ACC112 (cell line): Measurements from ENCODE around the gene LIFR.
"Not testable (repeated sequence)": the region's sequence is repeated elsewhere in the genome, so short reads cannot be mapped to it uniquely, and the experiment has no call there.

Source experiments
- H2AFZ ChIP-seq: fragments of 200-600 bp; sonication (generic); one replicate; pipeline ENCODE4 v1.6.0; 2017; ENCODE audit warnings: antibody characterized with exemption, low read length; ENCODE audit not compliant: unreplicated experiment
- H3K27ac ChIP-seq: fragments of 200-600 bp; sonication (generic); 2 replicates; pipeline ENCODE4 v1.5.1; 2014; ENCODE audit warnings: low read depth, mild to moderate bottlenecking, antibody characterized with exemption, low read length, moderate library complexity
- H3K27me3 ChIP-seq: fragments of 200-600 bp; sonication (generic); 2 replicates; pipeline ENCODE4 v1.6.1; 2014; ENCODE audit warnings: mild to moderate bottlenecking, antibody characterized with exemption, low read length, moderate library complexity, mixed read lengths; ENCODE audit not compliant: insufficient read depth
- H3K36me3 ChIP-seq: fragments of 200-600 bp; sonication (generic); 2 replicates; pipeline ENCODE4 v1.6.1; 2016; ENCODE audit warnings: mild to moderate bottlenecking, antibody characterized with exemption, low read length, moderate library complexity, mixed read lengths; ENCODE audit not compliant: insufficient read depth
- H3K4me1 ChIP-seq: fragments of 200-600 bp; sonication (generic); one replicate; pipeline ENCODE4 v1.6.1; 2016; ENCODE audit warnings: low read length, mixed read lengths; ENCODE audit not compliant: insufficient read depth, unreplicated experiment, control insufficient read depth
- H3K4me3 ChIP-seq: fragments of 200-600 bp; sonication (generic); 2 replicates; pipeline ENCODE4 v1.5.1; 2014; ENCODE audit warnings: mild to moderate bottlenecking, low read depth, low read length
- H3K79me2 ChIP-seq: fragments of 200-600 bp; sonication (generic); one replicate; pipeline ENCODE4 v1.6.0; 2016; ENCODE audit warnings: low read length; ENCODE audit not compliant: control insufficient read depth, unreplicated experiment, insufficient read depth

The LIFR gene

GRCh38 chr5:38582293-38582974 lies 26.0 kb upstream of the LIFR start:
- Histone ChIP-seq H3K4me3 (no peak overlapping the region), H3K27me3 (peaks cover 19% of the 10 kb centered on the region), H3K4me1 (no peaks in the 10 kb centered on the region), H2AFZ (no peak overlapping the region), H3K36me3 (no peaks in the 10 kb centered on the region), H3K79me2 (no peaks in the 10 kb centered on the region), H3K27ac (no peak overlapping the region)

GRCh38 chr5:38581597-38581996 lies 25.2 kb upstream of the LIFR start:
- Histone ChIP-seq H3K4me1 (no peaks in the 10 kb centered on the region), H2AFZ (no peak overlapping the region), H3K79me2 (no peaks in the 10 kb centered on the region), H3K27me3 (peaks cover 19% of the 10 kb centered on the region), H3K27ac (no peak overlapping the region), H3K4me3 (no peak overlapping the region), H3K36me3 (no peaks in the 10 kb centered on the region)

GRCh38 chr5:38579105-38579504 lies 22.7 kb upstream of the LIFR start:
- Histone ChIP-seq H3K4me3 (no peak overlapping the region), H3K36me3 (no peaks in the 10 kb centered on the region), H3K79me2 (no peaks in the 10 kb centered on the region), H3K27ac (no peak overlapping the region), H3K4me1 (no peaks in the 10 kb centered on the region), H2AFZ (no peak overlapping the region), H3K27me3 (peaks cover 19% of the 10 kb centered on the region)

DNA sequence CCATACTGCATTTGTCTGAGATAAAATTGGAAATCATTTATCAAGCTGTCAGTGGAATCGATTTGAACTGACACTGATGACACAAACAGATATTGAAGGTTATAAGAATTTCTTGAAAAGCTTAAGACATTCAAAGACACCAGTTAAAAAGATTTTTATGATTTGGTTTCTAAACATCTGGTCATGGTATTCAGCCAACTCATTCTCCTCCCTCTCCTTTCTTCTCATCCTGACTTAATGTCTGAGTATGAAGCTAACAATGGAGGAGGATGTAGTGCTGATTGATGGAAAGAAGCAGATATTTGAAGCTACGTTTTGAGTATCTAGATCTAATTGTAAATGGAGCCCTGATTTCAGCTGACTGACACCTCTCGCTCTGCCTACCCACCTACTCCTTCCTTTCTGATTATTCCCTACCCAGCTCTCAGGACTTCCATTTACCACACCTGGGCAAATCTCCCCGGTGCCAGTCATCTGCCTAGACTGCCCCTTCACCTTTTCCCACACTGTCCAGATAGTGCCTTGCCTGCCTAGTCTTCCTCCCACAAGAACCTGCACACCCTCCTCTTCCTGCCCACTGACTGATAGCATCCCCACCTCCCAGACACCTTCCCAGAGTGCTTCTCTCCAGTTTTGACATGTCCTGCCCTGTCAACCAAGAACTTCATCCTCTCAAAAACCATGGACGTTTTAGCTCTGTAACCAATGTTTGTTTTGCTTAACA lies 20.7 kb upstream of the LIFR start:
- Histone ChIP-seq H3K79me2 (no peaks in the 10 kb centered on the region), H3K36me3 (no peaks in the 10 kb centered on the region), H3K27ac (no peak overlapping the region), H3K27me3 (peaks cover 19% of the 10 kb centered on the region), H3K4me1 (no peaks in the 10 kb centered on the region), H3K4me3 (no peak overlapping the region), H2AFZ (no peak overlapping the region)

- no peak overlapping the region for H3K27ac ChIP-seq
- H3K4me3 ChIP-seq = no peak overlapping the region
- H2AFZ ChIP-seq = no peak overlapping the region
- no peaks in the 10 kb centered on the region for H3K4me1 ChIP-seq
- peaks cover 18% of the 10 kb centered on the region for H3K27me3 ChIP-seq
- no peaks in the 10 kb centered on the region for H3K79me2 ChIP-seq
- no peaks in the 10 kb centered on the region for H3K36me3 ChIP-seq
These were observed 20.0 kb upstream of the LIFR start for GRCh38 chr5:38576442-38576841.

GRCh38 chr5:38575476-38575875 lies 19.0 kb upstream of the LIFR start:
- Histone ChIP-seq H3K27me3 (peaks cover 9% of the 10 kb centered on the region), H3K4me1 (no peaks in the 10 kb centered on the region), H3K4me3 (no peak overlapping the region), H2AFZ (no peak overlapping the region), H3K79me2 (no peaks in the 10 kb centered on the region), H3K36me3 (no peaks in the 10 kb centered on the region), H3K27ac (no peak overlapping the region)

DNA sequence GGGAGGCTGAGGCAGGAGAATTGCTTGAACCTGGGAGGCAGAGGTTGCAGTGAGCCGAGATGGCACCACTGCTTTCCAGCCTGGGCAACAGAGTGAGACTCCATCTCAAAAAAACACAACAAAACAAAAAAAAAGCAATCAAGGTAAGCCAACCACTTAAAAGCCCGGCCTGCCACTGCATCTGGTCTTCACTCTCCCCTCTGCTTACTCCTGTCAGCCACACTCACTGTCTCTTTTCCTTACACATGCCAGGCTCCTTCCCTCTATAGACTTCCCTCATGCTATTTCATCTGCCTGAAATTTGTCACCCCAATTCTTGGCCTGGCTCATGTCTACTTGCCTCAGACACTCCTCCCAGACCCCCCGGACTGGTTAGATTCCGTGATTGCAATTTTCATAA lies 17.6 kb upstream of the LIFR start:
- Histone ChIP-seq H3K4me3 (no peak overlapping the region), H2AFZ (no peak overlapping the region), H3K36me3 (no peaks in the 10 kb centered on the region), H3K27ac (no peak overlapping the region), H3K27me3 (no peaks in the 10 kb centered on the region), H3K79me2 (no peaks in the 10 kb centered on the region), H3K4me1 (no peaks in the 10 kb centered on the region)

DNA sequence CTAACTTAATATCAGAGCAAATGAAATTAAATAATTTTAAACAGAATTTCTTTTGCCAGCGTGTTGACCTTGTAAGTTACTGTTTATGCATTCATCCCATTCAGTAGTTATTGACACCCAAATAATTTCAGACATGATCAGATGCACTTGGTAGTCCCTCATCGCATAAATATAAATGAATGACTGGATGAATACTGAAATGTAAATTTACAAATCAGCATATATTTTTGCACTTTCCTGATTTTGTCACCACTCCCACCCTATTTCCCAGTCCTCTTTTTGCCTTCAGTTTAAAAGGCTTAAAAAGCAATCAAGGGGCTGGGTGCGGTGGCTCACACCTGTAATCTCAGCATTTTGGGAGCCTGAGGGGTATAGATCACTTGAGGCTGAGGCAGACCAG lies 17.1 kb upstream of the LIFR start:
- Histone ChIP-seq H3K36me3 (no peaks in the 10 kb centered on the region), H3K4me3 (no peak overlapping the region), H3K27ac (no peak overlapping the region), H3K79me2 (no peaks in the 10 kb centered on the region), H2AFZ (no peak overlapping the region), H3K4me1 (no peaks in the 10 kb centered on the region), H3K27me3 (no peaks in the 10 kb centered on the region)

GRCh38 chr5:38569180-38569579 lies 12.7 kb upstream of the LIFR start:
- Histone ChIP-seq H3K27ac (no peak overlapping the region), H3K4me1 (no peaks in the 10 kb centered on the region), H3K79me2 (no peaks in the 10 kb centered on the region), H2AFZ (no peak overlapping the region), H3K4me3 (no peak overlapping the region), H3K27me3 (no peaks in the 10 kb centered on the region), H3K36me3 (no peaks in the 10 kb centered on the region)

DNA sequence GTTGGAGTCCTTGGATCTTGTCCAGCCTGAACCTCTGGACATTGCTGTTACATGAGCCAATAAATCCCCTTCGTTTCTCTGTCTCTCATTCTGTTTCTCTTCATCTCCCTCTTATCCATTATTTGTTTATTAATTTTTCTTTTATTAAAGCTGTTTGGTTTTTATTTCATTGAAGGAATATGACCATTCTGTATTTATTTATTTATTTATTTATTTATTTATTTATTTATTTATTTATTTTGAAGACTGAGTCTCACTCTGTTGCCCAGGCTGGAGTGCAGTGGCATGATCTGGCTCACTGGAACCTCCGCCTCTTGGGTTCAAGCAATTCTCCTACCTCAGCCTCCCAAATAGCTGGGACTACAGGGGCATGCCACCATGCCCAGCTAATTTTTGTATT lies 10.9 kb upstream of the LIFR start:
- H2AFZ ChIP-seq, H3K4me1 ChIP-seq, H3K79me2 ChIP-seq, H3K27me3 ChIP-seq, H3K27ac ChIP-seq, H3K4me3 ChIP-seq, H3K36me3 ChIP-seq: not testable (repeated sequence)

DNA sequence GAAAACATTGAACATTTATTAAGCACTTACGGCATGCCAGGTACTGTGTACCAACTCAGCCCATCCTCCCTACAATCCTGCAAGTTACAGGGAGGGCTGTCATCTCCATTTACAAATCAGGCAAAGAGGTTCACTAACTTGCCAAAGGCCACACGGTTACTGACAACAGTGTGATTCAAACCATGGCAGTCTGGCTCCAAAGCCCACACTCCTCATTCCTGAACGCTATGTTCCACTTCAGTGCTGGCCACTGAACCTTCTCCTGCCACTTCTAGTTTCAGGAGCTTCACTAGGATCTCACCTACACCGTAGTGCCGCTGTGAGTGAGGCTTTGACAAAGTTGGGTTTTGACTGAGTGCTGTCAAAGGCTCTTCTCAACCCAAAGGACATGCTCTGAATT lies 7.2 kb upstream of the LIFR start:
- Histone ChIP-seq H3K79me2 (no peaks in the 10 kb centered on the region), H3K4me1 (no peaks in the 10 kb centered on the region), H3K27me3 (no peaks in the 10 kb centered on the region), H3K27ac (no peak overlapping the region), H2AFZ (no peak overlapping the region), H3K36me3 (no peaks in the 10 kb centered on the region), H3K4me3 (no peak overlapping the region)
